ENCODE data around the gene RAD51. TPM values are rescaled to one million over a fixed set of nuclear protein-coding genes. Genes with fewer than 3 reads are reported as not detected.

The RAD51 gene
- total and polyA plus RNA-seq, 9 of the 15 experiments (the other 6 are each of a cell fraction or from before 2014, with no cell fraction given): 16.0 to 63.8 (median 34.6) TPM

DNA sequence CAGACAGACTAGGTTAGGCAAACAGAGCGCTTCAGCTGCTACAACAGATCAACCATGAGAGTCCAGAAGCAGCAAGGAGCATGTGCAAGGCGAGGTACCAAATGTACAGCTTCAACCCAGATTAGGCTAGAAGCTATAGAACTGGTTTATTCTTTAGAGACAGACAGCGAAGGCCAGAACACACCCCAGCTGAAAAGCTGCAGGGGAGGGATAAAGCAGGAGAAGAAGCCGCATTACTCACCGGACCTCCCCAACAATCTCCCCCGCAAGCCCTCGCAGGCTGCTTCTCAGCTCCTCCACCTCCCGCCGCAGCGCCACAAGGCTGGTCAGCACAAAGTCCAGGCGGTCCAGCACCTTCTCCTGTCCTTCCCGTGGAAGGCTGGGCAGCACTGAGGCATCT, 56.8 kb downstream of the RAD51 start (continued):
- TF ChIP-seq, protein P1, sequence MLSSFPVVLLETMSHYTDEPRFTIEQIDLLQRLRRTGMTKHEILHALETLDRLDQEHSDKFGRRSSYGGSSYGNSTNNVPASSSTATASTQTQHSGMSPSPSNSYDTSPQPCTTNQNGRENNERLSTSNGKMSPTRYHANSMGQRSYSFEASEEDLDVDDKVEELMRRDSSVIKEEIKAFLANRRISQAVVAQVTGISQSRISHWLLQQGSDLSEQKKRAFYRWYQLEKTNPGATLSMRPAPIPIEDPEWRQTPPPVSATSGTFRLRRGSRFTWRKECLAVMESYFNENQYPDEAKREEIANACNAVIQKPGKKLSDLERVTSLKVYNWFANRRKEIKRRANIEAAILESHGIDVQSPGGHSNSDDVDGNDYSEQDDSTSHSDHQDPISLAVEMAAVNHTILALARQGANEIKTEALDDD (IDR thresholded peaks at IDR 0.05): peak; percentile 74; the same call in 1 of the 2 replicates
- TF ChIP-seq TCF3 (CRISPR knock-in tag; IDR thresholded peaks at IDR 0.05) (peak; percentile 82), ZNF316 (IDR thresholded peaks at IDR 0.05) (no peak), ZBTB7A (IDR thresholded peaks at IDR 0.05; ENCODE audit: borderline replicate concordance, control insufficient read depth, low read depth, low read length) (no peak), ZFP1 (CRISPR knock-in tag; IDR thresholded peaks at IDR 0.05) (no peak), ZSCAN32 (CRISPR knock-in tag; IDR thresholded peaks at IDR 0.05) (no peak), NUFIP1 (IDR thresholded peaks at IDR 0.05; ENCODE audit: partially characterized antibody) (no peak), RBBP5 (IDR thresholded peaks at IDR 0.05; ENCODE audit: borderline replicate concordance, insufficient read depth, low read length, poor library complexity, severe bottlenecking) (peak; percentile 60), ZNF354B (CRISPR knock-in tag; IDR thresholded peaks at IDR 0.05) (no peak), MCM7 (IDR thresholded peaks at IDR 0.05) (no peak), KDM1A (IDR thresholded peaks at IDR 0.05) (peak in 1 of 2 experiments; percentile 8; a peak in 1 of 4 replicates), ATF7 (IDR thresholded peaks at IDR 0.05) (no peak), FOXA3 (CRISPR knock-in tag; conservative IDR thresholded peaks at IDR 0.05 in 1 of 2, IDR thresholded peaks at IDR 0.05 in 1 of 2) (no peak), KLF16 (IDR thresholded peaks at IDR 0.05) (0 out of 2 replicates have a peak, but pooled peaks have one; percentile 46), POLR2AphosphoS5 (IDR thresholded peaks at IDR 0.05; ENCODE audit: control insufficient read depth, insufficient read depth, low read depth, low read length) (peak; percentile 37; the same call in 1 of the 2 replicates), HLTF (IDR thresholded peaks at IDR 0.05) (no peak), ZNF24 (IDR thresholded peaks at IDR 0.05) (no peak), WHSC1 (IDR thresholded peaks at IDR 0.05; ENCODE audit: low read length) (no peak), ZNF778 (CRISPR knock-in tag; IDR thresholded peaks at IDR 0.05) (no peak)
- TF ChIP-seq, protein P2, sequence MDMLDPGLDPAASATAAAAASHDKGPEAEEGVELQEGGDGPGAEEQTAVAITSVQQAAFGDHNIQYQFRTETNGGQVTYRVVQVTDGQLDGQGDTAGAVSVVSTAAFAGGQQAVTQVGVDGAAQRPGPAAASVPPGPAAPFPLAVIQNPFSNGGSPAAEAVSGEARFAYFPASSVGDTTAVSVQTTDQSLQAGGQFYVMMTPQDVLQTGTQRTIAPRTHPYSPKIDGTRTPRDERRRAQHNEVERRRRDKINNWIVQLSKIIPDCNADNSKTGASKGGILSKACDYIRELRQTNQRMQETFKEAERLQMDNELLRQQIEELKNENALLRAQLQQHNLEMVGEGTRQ (CRISPR knock-in tag; IDR thresholded peaks at IDR 0.05): no peak
- TF ChIP-seq, protein P3, sequence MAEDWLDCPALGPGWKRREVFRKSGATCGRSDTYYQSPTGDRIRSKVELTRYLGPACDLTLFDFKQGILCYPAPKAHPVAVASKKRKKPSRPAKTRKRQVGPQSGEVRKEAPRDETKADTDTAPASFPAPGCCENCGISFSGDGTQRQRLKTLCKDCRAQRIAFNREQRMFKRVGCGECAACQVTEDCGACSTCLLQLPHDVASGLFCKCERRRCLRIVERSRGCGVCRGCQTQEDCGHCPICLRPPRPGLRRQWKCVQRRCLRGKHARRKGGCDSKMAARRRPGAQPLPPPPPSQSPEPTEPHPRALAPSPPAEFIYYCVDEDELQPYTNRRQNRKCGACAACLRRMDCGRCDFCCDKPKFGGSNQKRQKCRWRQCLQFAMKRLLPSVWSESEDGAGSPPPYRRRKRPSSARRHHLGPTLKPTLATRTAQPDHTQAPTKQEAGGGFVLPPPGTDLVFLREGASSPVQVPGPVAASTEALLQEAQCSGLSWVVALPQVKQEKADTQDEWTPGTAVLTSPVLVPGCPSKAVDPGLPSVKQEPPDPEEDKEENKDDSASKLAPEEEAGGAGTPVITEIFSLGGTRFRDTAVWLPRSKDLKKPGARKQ (CRISPR knock-in tag; IDR thresholded peaks at IDR 0.05): no peak
